Osteocyte (in vitro differentiated cells): ENCODE results near the gene GALNT2. TPM values are rescaled to one million over a fixed set of nuclear protein-coding genes. Genes with fewer than 3 reads are reported as not detected.

Experiments used
- DNase-seq: peaks from one replicate; pipeline ENCODE4 v3.0.0; 2021; ENCODE audit warnings: mixed read lengths; ENCODE audit not compliant: unreplicated experiment; ENCODE audit errors: extremely low spot score
- H3K27ac Mint-ChIP-seq: one replicate; pipeline ENCODE4 v1.8.0; 2021; ENCODE audit warnings: mild to moderate bottlenecking, mixed read lengths; ENCODE audit not compliant: unreplicated experiment
- H3K27me3 Mint-ChIP-seq: one replicate; pipeline ENCODE4 v1.8.0; 2021; ENCODE audit warnings: mixed read lengths; ENCODE audit not compliant: unreplicated experiment
- H3K36me3 Mint-ChIP-seq: one replicate; pipeline ENCODE4 v1.8.0; 2021; ENCODE audit warnings: mixed read lengths; ENCODE audit not compliant: unreplicated experiment
- H3K4me1 Mint-ChIP-seq: one replicate; pipeline ENCODE4 v1.8.0; 2021; ENCODE audit warnings: mixed read lengths; ENCODE audit not compliant: unreplicated experiment
- H3K4me3 Mint-ChIP-seq: one replicate; pipeline ENCODE4 v1.8.0; 2021; ENCODE audit warnings: mild to moderate bottlenecking, moderate library complexity, mixed read lengths; ENCODE audit not compliant: unreplicated experiment
- H3K9me3 Mint-ChIP-seq: one replicate; pipeline ENCODE4 v1.8.0; 2021; ENCODE audit warnings: mixed read lengths; ENCODE audit not compliant: unreplicated experiment
- CTCF ChIP-seq: fragments of 200-600 bp; sonication (generic); IDR thresholded peaks from 2 replicates; pipeline ENCODE4 v1.5.0; 2021; ENCODE audit warnings: antibody characterized with exemption, mild to moderate bottlenecking, moderate library complexity
- total RNA-seq: library from RNA; stranded (reverse); gene quantifications from 2 replicates; pipeline ENCODE4 v1.2.1, GENCODE V29; 2021

Gene GALNT2
- total RNA-seq, 1 donor from 2014 or later = 149 TPM

GRCh38 chr1:230099465-230099864 lies 32.4 kb downstream of the GALNT2 start:
- Mint-ChIP-seq H3K36me3 (peaks cover 5% of the 10 kb centered on the region), H3K27ac (no peak overlapping the region), H3K27me3 (no peaks in the 10 kb centered on the region), H3K4me3 (no peak overlapping the region), H3K9me3 (no peaks in the 10 kb centered on the region), H3K4me1 (peaks cover 41% of the 10 kb centered on the region)
- no peak for TF ChIP-seq CTCF
- no peak for DNase-seq

GRCh38 chr1:230100932-230101331 lies 33.9 kb downstream of the GALNT2 start:
- H3K4me3 Mint-ChIP-seq = no peak overlapping the region
- H3K36me3 Mint-ChIP-seq = no peaks in the 10 kb centered on the region
- peak overlapping the region; percentile 27 for H3K27ac Mint-ChIP-seq
- peaks cover 49% of the 10 kb centered on the region for H3K4me1 Mint-ChIP-seq
- TF ChIP-seq CTCF = no peak
- H3K27me3 Mint-ChIP-seq = no peaks in the 10 kb centered on the region
- no peaks in the 10 kb centered on the region for H3K9me3 Mint-ChIP-seq
- no peak for DNase-seq

- no peaks in the 10 kb centered on the region for H3K27me3 Mint-ChIP-seq
- no peak for TF ChIP-seq CTCF
- no peak for DNase-seq
- peak overlapping the region; percentile 27 for H3K27ac Mint-ChIP-seq
- peaks cover 55% of the 10 kb centered on the region for H3K4me1 Mint-ChIP-seq
- H3K36me3 Mint-ChIP-seq = no peaks in the 10 kb centered on the region
- no peaks in the 10 kb centered on the region for H3K9me3 Mint-ChIP-seq
- no peak overlapping the region for H3K4me3 Mint-ChIP-seq
Observed at GRCh38 chr1:230101556-230101955, 34.5 kb downstream of the GALNT2 start.

- Mint-ChIP-seq H3K36me3 (no peaks in the 10 kb centered on the region), H3K27ac (peak overlapping the region; percentile 57), H3K4me1 (peaks cover 60% of the 10 kb centered on the region), H3K9me3 (no peaks in the 10 kb centered on the region), H3K4me3 (no peak overlapping the region), H3K27me3 (no peaks in the 10 kb centered on the region)
- DNase-seq = no peak
- no peak for TF ChIP-seq CTCF
Observed at GRCh38 chr1:230102046-230102445, 35.0 kb downstream of the GALNT2 start.

- H3K4me3 Mint-ChIP-seq = no peak overlapping the region
- DNase-seq = no peak
- no peak for TF ChIP-seq CTCF
- H3K36me3 Mint-ChIP-seq = no peaks in the 10 kb centered on the region
- no peaks in the 10 kb centered on the region for H3K9me3 Mint-ChIP-seq
- peaks cover 62% of the 10 kb centered on the region for H3K4me1 Mint-ChIP-seq
- peak overlapping the region; percentile 57 for H3K27ac Mint-ChIP-seq
- no peaks in the 10 kb centered on the region for H3K27me3 Mint-ChIP-seq
Observed at GRCh38 chr1:230102472-230102871, 35.4 kb downstream of the GALNT2 start.
